PC-3 (cell line): Measurements from ENCODE around the gene PNLIPRP2.

Experiments
- EZH2 ChIP-seq: fragments of 300-600 bp; sonication (generic); IDR thresholded peaks from one replicate; pipeline ENCODE4 v1.6.1; 2017; ENCODE audit warnings: antibody characterized with exemption, mild to moderate bottlenecking, low read length; ENCODE audit not compliant: unreplicated experiment
- EZH2phosphoT487 ChIP-seq: fragments of 300-600 bp; sonication (generic); IDR thresholded peaks from 2 replicates; pipeline ENCODE4 v1.6.1; 2018; ENCODE audit warnings: mild to moderate bottlenecking, antibody characterized with exemption, low read length, borderline replicate concordance
- TF ChIP-seq, protein P1 (sequence below): fragments of 300-600 bp; sonication (generic); conservative IDR thresholded peaks from 2 replicates; pipeline ENCODE4 v1.5.1; 2017; ENCODE audit warnings: antibody characterized with exemption, low read depth, mild to moderate bottlenecking, low read length

DNA sequence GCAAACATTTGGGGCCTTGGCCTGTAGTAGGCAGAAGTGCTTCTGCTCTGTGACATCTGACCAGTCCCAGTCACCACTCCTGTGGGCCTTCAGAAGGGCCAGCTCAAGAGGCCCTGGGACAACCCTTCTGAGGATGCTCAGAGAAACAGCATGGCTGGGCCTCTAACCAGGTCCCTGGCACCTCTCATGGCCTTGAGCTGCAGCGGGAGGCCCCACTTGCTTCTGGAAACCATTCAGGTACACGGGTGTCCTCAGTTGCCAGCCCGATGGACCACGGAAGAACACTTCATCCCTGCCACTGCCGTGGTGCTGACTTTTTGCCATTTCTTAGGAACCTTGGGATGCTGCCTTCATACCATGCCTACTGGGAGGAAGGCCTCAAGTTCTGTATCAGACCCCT, 64.0 kb downstream of the PNLIPRP2 start:
- TF ChIP-seq, protein P1, sequence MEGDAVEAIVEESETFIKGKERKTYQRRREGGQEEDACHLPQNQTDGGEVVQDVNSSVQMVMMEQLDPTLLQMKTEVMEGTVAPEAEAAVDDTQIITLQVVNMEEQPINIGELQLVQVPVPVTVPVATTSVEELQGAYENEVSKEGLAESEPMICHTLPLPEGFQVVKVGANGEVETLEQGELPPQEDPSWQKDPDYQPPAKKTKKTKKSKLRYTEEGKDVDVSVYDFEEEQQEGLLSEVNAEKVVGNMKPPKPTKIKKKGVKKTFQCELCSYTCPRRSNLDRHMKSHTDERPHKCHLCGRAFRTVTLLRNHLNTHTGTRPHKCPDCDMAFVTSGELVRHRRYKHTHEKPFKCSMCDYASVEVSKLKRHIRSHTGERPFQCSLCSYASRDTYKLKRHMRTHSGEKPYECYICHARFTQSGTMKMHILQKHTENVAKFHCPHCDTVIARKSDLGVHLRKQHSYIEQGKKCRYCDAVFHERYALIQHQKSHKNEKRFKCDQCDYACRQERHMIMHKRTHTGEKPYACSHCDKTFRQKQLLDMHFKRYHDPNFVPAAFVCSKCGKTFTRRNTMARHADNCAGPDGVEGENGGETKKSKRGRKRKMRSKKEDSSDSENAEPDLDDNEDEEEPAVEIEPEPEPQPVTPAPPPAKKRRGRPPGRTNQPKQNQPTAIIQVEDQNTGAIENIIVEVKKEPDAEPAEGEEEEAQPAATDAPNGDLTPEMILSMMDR, result no peak
- no peak for TF ChIP-seq EZH2phosphoT487
- TF ChIP-seq EZH2, result no peak
